Measurements from ENCODE around the gene LIX1L.

The LIX1L gene

GRCh38 chr1:145957443-145958319, at the start of gene LIX1L:
TSS of gene LIX1L (minus strand) at chr1:145958017. CDS start at chr1:145957927, 90 bp downstream.
- peak; percentile 99 for DNase-seq

DNA sequence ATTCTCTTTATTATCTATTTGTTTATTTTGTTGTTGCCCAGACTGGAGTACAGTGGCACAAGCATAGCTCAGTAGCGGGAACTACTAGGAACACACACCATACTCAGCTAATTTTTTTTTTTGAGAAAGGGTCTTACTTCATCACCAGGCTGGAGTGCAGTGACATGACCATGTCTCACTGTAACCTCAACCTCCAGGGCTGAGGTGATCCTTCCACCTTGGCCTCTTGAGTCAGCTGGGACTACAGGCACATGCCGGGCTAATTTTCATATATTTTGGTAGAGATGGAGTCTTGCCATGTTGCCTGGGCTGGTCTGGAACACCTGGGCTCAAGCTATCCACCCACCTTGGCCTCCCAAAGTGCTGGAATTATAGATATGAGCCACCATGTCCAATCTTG, 43.9 kb upstream of the LIX1L start:
- no peak for DNase-seq

GRCh38 chr1:145999321-146000024, 41.7 kb upstream of the LIX1L start:
- no peak for DNase-seq

GRCh38 chr1:145997718-145998023, 39.9 kb upstream of the LIX1L start:
- DNase-seq = peak; percentile 36

- peak; percentile 71 for DNase-seq
Observed at GRCh38 chr1:145997016-145997717, 39.4 kb upstream of the LIX1L start.

GRCh38 chr1:145996433-145997015, 38.7 kb upstream of the LIX1L start, which contains the start of gene TXNIP:
TSS of gene TXNIP (minus strand) at chr1:145996579. CDS start at chr1:145996266, 313 bp downstream.
- DNase-seq = peak; percentile 99

DNA sequence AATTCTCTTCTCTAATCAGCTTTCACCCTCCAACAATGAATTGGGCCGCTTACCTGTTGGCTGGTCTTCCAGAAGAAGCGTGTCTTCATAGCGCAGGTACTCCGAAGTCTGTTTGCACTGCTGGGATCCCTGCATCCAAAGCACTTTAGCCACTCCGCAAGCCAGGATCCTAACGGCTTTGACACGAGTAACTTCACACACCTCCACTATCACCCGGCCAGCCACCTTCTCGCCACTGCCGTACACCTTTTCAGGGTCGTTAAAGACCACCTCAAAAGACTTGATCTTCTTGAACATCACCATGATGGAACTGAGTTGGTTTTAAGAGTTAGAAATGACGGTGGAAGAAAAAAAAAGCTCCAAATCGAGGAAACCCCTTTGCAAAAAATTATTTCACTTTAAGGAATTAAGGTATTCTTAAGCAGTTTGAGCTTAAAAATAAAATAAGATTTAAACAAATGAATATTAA, 38.2 kb upstream of the LIX1L start:
- DNase-seq = peak; percentile 44

DNA sequence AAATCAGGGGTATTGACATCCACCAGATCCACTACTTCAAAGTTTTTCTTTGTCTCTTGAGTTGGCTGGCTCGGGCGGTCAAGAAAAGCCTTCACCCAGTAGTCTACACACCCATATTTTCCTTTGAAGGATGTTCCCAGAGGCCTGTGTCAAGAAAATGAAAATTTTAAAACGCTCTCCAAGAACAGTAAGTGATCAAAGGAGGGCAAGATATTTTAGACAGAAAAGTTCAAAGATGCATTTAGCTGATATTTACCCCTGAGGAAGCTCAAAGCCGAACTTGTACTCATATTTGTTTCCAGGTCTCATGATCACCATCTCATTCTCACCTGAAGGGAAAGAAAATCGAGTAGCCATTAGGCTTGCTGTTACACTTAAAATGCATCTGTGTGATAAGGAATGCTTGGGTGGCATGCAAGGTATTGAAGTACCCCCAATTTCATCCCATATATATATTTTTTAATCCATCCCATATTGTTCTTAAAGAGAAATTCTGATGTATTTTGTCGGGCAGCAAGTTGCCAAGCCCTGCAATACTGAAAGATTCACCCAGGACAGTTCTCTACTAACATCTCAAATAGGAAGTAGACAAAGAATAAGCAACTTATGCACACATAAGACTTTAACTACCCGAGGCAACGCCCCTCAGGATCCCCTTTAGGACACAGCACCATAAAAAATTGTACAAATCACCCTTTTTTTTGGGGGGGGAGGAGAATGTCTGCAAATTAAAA, 37.5 kb upstream of the LIX1L start:
- peak; percentile 39 for DNase-seq

DNA sequence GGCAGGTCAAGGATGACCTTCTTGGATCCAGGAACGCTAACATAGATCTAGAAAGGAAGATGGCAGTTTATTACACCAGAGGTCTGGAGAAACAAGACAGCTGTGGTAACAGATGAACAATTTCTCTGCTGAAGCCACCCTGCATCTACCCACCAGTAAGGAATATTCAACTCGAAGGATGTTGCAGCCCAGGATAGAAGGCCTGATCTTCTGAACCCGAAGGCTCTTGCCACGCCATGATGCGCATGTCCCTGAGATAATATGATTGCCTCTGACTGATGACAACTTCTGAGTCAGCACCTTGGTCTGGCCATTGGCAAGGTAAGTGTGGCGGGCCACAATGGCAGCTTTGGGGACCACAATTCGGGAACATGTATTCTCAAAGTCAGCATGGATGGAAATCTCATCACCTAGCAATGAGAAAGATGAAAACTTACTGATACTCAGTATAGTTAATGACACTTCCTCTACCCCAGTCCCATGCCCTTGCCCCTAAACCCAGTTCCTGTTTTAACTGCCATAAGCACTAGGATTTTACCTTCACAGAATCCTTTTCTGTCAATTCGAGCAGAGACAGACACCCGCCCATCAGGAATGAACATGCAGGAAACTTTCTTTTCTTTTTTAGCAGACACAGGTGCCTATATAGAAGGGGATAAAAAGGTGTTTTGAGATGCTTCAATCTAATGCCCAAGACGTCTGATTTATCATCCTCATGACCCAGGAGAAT, 36.7 kb upstream of the LIX1L start:
- DNase-seq = peak; percentile 48

DNA sequence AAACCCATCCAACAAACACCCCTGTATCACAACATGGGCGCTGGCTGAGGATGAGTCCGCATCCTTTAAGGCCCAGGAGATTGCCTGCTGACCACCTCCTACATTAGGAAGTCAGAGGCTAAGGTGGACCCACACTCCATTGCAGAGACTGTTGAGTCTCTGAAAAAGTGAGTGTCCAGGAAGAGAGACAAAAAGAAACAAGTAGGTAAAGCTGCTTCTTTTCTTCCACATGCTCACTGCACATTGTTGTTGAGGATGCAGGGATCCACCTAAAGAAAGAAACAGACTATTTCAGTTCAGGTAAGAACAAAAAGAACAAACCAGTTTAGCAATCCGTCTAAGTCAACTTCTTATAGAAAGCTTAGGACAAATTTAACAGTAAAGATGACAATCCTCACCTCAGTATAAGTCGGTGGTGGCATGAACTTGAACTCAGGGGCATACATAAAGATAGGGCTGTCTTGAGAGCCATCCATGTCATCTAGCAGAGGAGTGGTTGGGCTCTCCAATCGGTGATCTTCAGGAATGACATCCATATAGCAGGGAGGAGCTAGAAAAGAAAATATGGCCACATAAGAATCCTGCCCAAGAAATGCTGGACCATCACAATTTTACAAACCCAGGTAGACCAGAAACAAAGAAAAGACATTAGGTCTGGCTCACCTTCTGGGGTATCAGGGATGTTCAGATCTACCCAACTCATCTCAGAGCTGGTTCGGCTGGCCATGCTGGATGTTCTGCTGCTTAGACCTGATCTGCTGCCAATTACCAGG, 36.0 kb upstream of the LIX1L start:
- DNase-seq = peak; percentile 47

DNA sequence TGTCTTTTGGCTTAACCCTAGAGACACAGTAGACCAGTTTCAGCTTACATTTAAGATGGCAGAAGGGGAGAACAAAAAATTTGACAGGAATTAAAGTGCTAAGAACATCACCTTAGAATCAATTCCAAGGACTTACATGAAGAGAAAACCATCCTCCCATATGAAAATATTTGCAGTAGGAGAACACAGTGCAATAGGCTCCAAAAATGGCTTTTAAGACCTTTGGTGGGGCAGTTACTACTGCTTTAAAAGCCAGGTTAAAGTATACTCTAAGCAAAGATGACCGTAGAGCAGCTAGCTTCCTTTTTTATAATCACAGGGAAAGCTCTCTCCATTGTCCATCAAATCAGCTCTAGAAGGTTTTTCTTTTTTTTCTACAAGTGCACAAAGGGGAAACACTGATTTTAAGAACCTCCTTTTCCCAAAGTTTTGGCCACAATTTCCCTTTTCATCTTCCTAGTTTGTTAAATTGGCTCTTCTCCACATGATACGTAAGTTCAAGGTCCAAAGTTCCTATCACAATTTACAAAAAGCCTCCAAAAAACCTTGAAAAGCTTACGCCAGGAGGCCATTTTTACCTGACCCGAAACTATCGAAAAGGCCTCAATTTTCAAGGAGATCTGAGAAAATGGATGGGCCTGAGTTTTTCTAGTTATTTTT, 35.3 kb upstream of the LIX1L start:
- DNase-seq = no peak

DNA sequence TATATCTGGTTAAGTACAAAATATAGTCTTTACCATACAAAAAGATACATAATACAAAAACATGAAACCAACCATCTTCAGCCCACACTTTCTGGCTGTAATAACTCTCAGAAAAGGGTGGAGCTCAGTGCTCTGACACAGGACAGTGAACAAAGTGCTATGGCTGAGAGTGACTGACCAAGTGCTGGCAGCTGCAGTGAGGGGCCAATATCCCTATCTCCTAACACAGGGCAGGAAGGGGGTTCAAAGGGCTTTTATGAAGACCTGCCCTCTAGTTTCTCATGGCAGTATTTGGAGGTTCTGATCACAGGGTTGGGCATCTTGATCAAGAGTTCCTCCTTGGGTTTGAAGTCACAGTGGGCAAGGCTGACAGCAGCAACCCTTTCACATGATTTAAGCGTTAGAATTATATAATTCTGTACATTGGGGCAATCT, 34.7 kb upstream of the LIX1L start:
- peak; percentile 33 for DNase-seq

DNA sequence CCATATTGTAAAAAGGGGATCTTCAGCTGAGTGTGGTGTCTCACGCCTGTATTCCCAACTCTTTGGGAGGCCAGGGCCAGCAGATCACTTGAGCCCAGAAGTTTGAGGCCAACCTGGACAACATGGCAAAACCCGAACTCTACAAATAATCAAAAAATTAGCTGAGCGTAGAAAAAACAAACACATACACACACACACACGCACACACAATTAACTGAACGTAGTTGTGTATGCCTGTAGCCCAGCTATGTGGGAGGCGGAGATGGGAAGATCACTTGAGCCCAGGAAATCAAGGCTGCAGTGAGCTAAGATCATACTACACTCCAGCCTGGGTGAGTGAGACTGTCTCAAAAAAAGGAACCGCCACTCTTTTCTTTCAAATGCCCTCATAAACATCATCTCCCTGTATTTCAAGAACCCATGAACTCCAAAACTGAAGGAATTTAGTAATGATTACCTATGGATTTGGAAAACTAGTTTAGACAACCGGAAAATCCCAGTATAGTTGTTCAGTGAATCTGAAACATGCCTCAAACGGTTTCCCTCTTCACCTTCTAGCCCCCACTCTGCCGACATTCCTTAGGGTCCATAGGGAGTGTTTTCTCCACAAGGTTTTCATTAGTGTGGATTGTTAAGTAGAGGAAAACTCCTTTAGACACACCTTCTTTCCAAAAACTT, 34.1 kb upstream of the LIX1L start:
- peak; percentile 50 for DNase-seq

DNA sequence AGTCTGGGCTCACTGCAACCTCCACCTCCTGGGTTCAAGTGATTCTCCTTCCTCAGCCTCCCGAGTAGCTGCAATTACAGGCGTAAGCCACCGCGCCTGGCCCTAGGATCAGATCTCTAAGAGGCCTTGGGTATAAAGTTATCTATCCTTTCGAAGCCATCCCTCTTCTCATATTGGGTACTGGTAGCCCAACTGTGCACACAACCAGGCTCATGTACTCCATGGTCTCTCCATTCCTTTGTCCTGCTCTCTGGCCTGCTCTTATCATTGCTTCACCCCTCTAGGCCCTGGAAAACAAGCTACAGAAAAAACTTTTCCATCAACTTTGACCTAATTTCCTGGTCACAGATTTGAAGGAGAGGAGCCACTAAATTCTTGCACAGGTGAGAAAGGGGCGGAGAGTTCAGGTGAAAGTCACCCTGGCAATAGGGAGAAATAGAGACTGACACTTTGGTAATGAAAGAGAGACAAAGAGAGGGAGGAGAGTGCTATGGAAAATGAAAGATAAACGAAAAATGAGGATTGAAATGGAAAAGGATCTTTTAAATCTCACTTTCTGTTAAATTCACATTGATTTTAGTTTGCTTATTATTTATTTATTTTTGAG, 32.5 kb upstream of the LIX1L start:
- no peak for DNase-seq

- no peak for DNase-seq
Observed at GRCh38 chr1:145988773-145989172, 31.0 kb upstream of the LIX1L start.

DNA sequence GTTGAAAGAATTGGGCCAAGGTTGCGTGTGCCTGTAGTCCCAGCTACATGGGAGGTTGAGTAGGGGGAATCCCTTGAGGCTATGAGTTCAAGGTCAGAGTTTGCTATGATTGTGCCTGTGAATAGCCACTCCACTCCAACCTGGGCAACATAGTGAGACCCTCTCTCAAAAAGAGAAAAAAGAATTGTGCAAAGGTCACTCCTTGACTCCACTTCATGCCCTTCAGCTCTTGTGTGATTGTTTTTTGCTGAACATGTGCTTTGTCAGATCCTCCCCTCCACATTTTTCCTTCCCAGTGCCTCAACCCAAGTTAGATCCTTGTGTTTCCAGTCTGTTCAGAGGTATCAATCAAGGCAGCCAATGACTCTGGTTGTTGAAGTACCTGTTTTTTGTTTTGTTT, 30.1 kb upstream of the LIX1L start:
- DNase-seq = no peak

GRCh38 chr1:145986551-145986950, 28.7 kb upstream of the LIX1L start:
- no peak for DNase-seq

DNA sequence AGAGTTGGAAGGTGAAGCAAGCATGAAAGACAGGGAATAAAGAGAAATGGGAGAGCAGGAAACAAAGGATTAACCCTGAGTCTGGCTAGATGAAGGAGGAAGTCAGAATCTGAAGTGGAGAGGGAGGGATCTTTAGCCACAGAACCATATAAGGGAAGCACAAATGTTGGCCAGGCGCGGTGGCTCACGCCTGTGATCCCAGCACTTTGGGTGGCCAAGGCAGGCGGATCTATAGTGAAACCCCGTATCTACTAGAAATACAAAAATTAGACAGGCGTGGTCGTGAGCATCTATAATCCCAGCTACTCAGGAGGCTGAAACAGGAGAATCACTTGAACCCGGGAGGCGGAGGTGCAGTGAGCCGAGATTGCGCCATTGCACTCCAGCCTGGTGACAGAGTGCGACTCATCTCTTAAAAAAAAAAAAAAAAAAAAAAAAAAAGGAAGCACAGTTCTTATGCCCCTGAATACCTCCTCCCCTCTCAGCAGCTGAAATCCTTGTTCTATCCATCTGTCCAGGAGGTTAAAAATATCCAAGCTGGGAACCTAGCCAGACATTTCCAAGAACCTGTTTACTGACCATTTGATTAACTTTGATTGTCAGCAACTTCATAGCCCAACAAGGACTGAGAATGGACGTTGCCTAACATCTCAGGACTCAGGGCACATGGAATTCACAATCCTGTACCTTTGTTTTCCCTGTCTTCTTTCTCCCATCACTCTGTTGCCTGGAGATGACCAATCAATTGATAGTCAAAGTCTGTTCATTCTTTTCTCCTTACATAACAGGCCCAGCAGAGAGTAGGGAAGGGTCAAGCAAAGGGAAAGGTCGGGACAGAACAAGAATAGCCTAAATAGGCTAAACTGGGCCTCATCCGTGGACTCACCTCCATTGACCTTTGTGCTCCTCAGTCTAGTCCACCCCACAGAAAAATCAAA, 28.0 kb upstream of the LIX1L start:
- no peak for DNase-seq

Measured in hematopoietic multipotent progenitor cell treated with erythropoietin and hydrocortisone succinate and interleukin-3 and kit ligand, for 8 days (in vitro differentiated cells).